ENCODE results near the gene GIGYF2.

GRCh38 chr2:232741972-232742371 is 44.8 kb downstream of the GIGYF2 start:
- TF ChIP-seq CTCF (IDR thresholded peaks at IDR 0.05; ENCODE audit: low read depth, low read length, missing input control), result no peak
- TF ChIP-seq JUND (IDR thresholded peaks at IDR 0.05), result no peak
